HEK293 (cell line): ENCODE data around the gene LOXL4.
A peak's percentile ranks its signal among the peaks of the same experiment; 100 is the strongest.

Experiments
- GLI2 ChIP-seq: fragments of 450-650 bp; formaldehyde crosslinking; IDR thresholded peaks from 2 replicates; pipeline ENCODE4; 2017; ENCODE audit warnings: missing biosample characterization, missing genetic modification characterization, low read depth, borderline replicate concordance
- KLF17 ChIP-seq: fragments of 450-650 bp; formaldehyde crosslinking; IDR thresholded peaks from 2 replicates; pipeline ENCODE4 v1.5.1; 2016; ENCODE audit warnings: missing biosample characterization, missing genetic modification characterization
- KLF9 ChIP-seq: fragments of 450-650 bp; formaldehyde crosslinking; IDR thresholded peaks from 2 replicates; pipeline ENCODE4 v1.5.1; 2016; ENCODE audit warnings: missing biosample characterization, missing genetic modification characterization, low read depth
- PBX3 ChIP-seq: sonication (generic); formaldehyde crosslinking; IDR thresholded peaks from 2 replicates; pipeline ENCODE4 v1.8.1; 2022; ENCODE audit warnings: mild to moderate bottlenecking, moderate library complexity, missing genetic modification reagents
- PRDM10 ChIP-seq: fragments of 450-650 bp; formaldehyde crosslinking; IDR thresholded peaks from 2 replicates; pipeline ENCODE4 v1.5.1; 2016; ENCODE audit warnings: missing biosample characterization, missing genetic modification characterization
- ZBTB1 ChIP-seq: fragments of 450-650 bp; formaldehyde crosslinking; IDR thresholded peaks from 2 replicates; pipeline ENCODE4 v1.5.1; 2016; ENCODE audit warnings: missing biosample characterization, missing genetic modification characterization
- ZBTB11 ChIP-seq: fragments of 450-650 bp; formaldehyde crosslinking; conservative IDR thresholded peaks from 2 replicates; pipeline ENCODE4 v1.5.1; 2016; ENCODE audit warnings: low read depth, missing biosample characterization, missing genetic modification characterization
- ZBTB44 ChIP-seq: fragments of 450-650 bp; IDR thresholded peaks from 2 replicates; pipeline ENCODE4 v1.5.1; 2018; ENCODE audit warnings: missing biosample characterization, mild to moderate bottlenecking, missing genetic modification characterization
- ZBTB8A ChIP-seq: fragments of 450-650 bp; formaldehyde crosslinking; IDR thresholded peaks from 2 replicates; pipeline ENCODE4 v1.5.1; 2016; ENCODE audit warnings: missing biosample characterization, missing genetic modification characterization
- ZNF114 ChIP-seq: fragments of 450-650 bp; formaldehyde crosslinking; IDR thresholded peaks from 2 replicates; pipeline ENCODE4 v1.5.0; 2017; ENCODE audit warnings: missing biosample characterization, missing genetic modification characterization
- ZNF18 ChIP-seq: fragments of 450-650 bp; formaldehyde crosslinking; IDR thresholded peaks from 2 replicates; pipeline ENCODE4 v1.5.1; 2016; ENCODE audit warnings: missing biosample characterization, missing genetic modification characterization
- ZNF221 ChIP-seq: fragments of 450-650 bp; formaldehyde crosslinking; IDR thresholded peaks from 2 replicates; pipeline ENCODE4 v1.5.1; 2017; ENCODE audit warnings: missing biosample characterization, missing genetic modification characterization, borderline replicate concordance
- ZNF223 ChIP-seq: fragments of 450-650 bp; formaldehyde crosslinking; IDR thresholded peaks from 2 replicates; pipeline ENCODE4 v1.5.1; 2016; ENCODE audit warnings: missing biosample characterization, missing genetic modification characterization
- ZNF23 ChIP-seq: fragments of 450-650 bp; formaldehyde crosslinking; IDR thresholded peaks from 2 replicates; pipeline ENCODE4 v1.5.1; 2016; ENCODE audit warnings: missing biosample characterization, missing genetic modification characterization, borderline replicate concordance
- ZNF302 ChIP-seq: fragments of 450-650 bp; formaldehyde crosslinking; IDR thresholded peaks from 2 replicates; pipeline ENCODE4 v1.5.1; 2016; ENCODE audit warnings: missing biosample characterization, missing genetic modification characterization, low read depth
- ZNF354C ChIP-seq: fragments of 450-650 bp; formaldehyde crosslinking; IDR thresholded peaks from 2 replicates; pipeline ENCODE4 v1.5.1; 2016; ENCODE audit warnings: missing biosample characterization, missing genetic modification characterization, low read depth, borderline replicate concordance
- ZNF366 ChIP-seq: fragments of 450-650 bp; formaldehyde crosslinking; conservative IDR thresholded peaks from 2 replicates; pipeline ENCODE4 v1.5.1; 2016; ENCODE audit warnings: missing biosample characterization, missing genetic modification characterization
- ZNF391 ChIP-seq: fragments of 450-650 bp; formaldehyde crosslinking; IDR thresholded peaks from 2 replicates; pipeline ENCODE4 v1.5.1; 2016; ENCODE audit warnings: low read depth, missing biosample characterization, missing genetic modification characterization, borderline replicate concordance
- ZNF416 ChIP-seq: fragments of 450-650 bp; formaldehyde crosslinking; IDR thresholded peaks from 2 replicates; pipeline ENCODE4 v1.5.1; 2016; ENCODE audit warnings: missing biosample characterization, missing genetic modification characterization
- ZNF530 ChIP-seq: fragments of 450-650 bp; formaldehyde crosslinking; IDR thresholded peaks from 2 replicates; pipeline ENCODE4 v1.5.1; 2016; ENCODE audit warnings: low read depth, missing biosample characterization, missing genetic modification characterization
- ZNF549 ChIP-seq: fragments of 450-650 bp; IDR thresholded peaks from 2 replicates; pipeline ENCODE4 v1.5.1; 2018; ENCODE audit warnings: missing biosample characterization, missing genetic modification characterization, mild to moderate bottlenecking, inconsistent platforms, moderate library complexity
- ZNF561 ChIP-seq: fragments of 450-650 bp; IDR thresholded peaks from 2 replicates; pipeline ENCODE4 v1.5.1; 2018; ENCODE audit warnings: missing biosample characterization, missing genetic modification characterization, borderline replicate concordance
- ZNF571 ChIP-seq: fragments of 450-650 bp; formaldehyde crosslinking; IDR thresholded peaks from 2 replicates; pipeline ENCODE4 v1.5.0; 2017; ENCODE audit warnings: missing biosample characterization, missing genetic modification characterization
- ZNF596 ChIP-seq: fragments of 450-650 bp; IDR thresholded peaks from 2 replicates; pipeline ENCODE4 v1.5.0; 2018; ENCODE audit warnings: missing biosample characterization, mild to moderate bottlenecking, missing genetic modification characterization, moderate library complexity
- ZNF707 ChIP-seq: fragments of 450-650 bp; formaldehyde crosslinking; IDR thresholded peaks from 2 replicates; pipeline ENCODE4 v1.5.1; 2016; ENCODE audit warnings: missing biosample characterization, missing genetic modification characterization
- ZNF768 ChIP-seq: fragments of 450-650 bp; formaldehyde crosslinking; IDR thresholded peaks from 2 replicates; pipeline ENCODE4 v1.5.1; 2018; ENCODE audit warnings: missing biosample characterization, mild to moderate bottlenecking, missing genetic modification characterization
- ZSCAN30 ChIP-seq: fragments of 450-650 bp; IDR thresholded peaks from 2 replicates; pipeline ENCODE4 v1.5.1; 2018; ENCODE audit warnings: missing biosample characterization, mild to moderate bottlenecking, missing genetic modification characterization, moderate library complexity

Gene LOXL4

GRCh38 chr10:98258683-98259454, 9.1 kb downstream of the LOXL4 start (continued):
- no peak for TF ChIP-seq ZNF571 (tag by site-specific recombination)
- no peak for TF ChIP-seq ZNF114 (tag by site-specific recombination)
- no peak for TF ChIP-seq GLI2 (tag by site-specific recombination)
- TF ChIP-seq ZNF23 (tag by site-specific recombination) = no peak
- TF ChIP-seq KLF9 (tag by site-specific recombination) = no peak
- TF ChIP-seq ZBTB44 (tag by site-specific recombination) = no peak
- 0 out of 2 replicates have a peak, but pooled peaks have one; percentile 22 for TF ChIP-seq ZNF391 (tag by site-specific recombination)
- TF ChIP-seq ZNF561 = no peak
- no peak for TF ChIP-seq PBX3 (CRISPR knock-in tag)
- peak; percentile 77; the same call in 1 of the 2 replicates for TF ChIP-seq KLF17
- TF ChIP-seq ZNF530 = no peak
- TF ChIP-seq ZNF18 (tag by site-specific recombination) = no peak
- TF ChIP-seq ZNF768 (tag by site-specific recombination) = no peak
- TF ChIP-seq ZNF549 (tag by site-specific recombination) = no peak
- peak; percentile 82 for TF ChIP-seq ZNF366 (tag by site-specific recombination)
- TF ChIP-seq ZNF707 = no peak
- TF ChIP-seq ZNF302 (tag by site-specific recombination) = no peak
- TF ChIP-seq ZSCAN30 (tag by site-specific recombination) = peak; percentile 97; the same call in 1 of the 2 replicates
- TF ChIP-seq ZBTB11 (tag by site-specific recombination) = no peak
- no peak for TF ChIP-seq ZNF354C
- no peak for TF ChIP-seq PRDM10 (tag by site-specific recombination)
- TF ChIP-seq ZNF416 = no peak
- TF ChIP-seq ZNF596 = no peak
- TF ChIP-seq ZBTB8A (tag by site-specific recombination) = no peak
- no peak for TF ChIP-seq ZNF223 (tag by site-specific recombination)
- no peak for TF ChIP-seq ZBTB1 (tag by site-specific recombination)
- no peak for TF ChIP-seq ZNF221 (tag by site-specific recombination)
